ENCODE results near the gene ARFGAP3. TPM values are rescaled to one million over a fixed set of nuclear protein-coding genes. Genes with fewer than 3 reads are reported as not detected.
"Not testable (repeated sequence)": the region's sequence is repeated elsewhere in the genome, so short reads cannot be mapped to it uniquely, and the experiment has no call there.

ARFGAP3 gene
- total RNA-seq, 2 donors from 2014 or later: 20.5 to 36.9 TPM

GRCh38 chr22:42758931-42759629 lies 98.0 kb downstream of the ARFGAP3 start:
- H3K9me3 Mint-ChIP-seq: no peaks in the 10 kb centered on the region
- no peaks in the 10 kb centered on the region for H3K36me3 Mint-ChIP-seq (ENCODE audit: low read depth)
- Histone ChIP-seq H3K27ac (ENCODE audit: low read depth, low read length) (no peak overlapping the region), H3K4me1 (ENCODE audit: control insufficient read depth, insufficient read depth, low read length) (no peaks in the 10 kb centered on the region), H3K9me3 (ENCODE audit: control insufficient read depth, low read length) (no peaks in the 10 kb centered on the region), H3K36me3 (ENCODE audit: control insufficient read depth, insufficient read depth, low read length) (no peaks in the 10 kb centered on the region), H3K4me3 (ENCODE audit: low read length) (no peak overlapping the region), H3K27me3 (ENCODE audit: control insufficient read depth, insufficient read depth, low read length, poor library complexity, severe bottlenecking) (no peaks in the 10 kb centered on the region), H3K9ac (ENCODE audit: extremely low read depth, low read length, poor library complexity, severe bottlenecking) (no peak overlapping the region)
- H3K4me3 Mint-ChIP-seq: no peak overlapping the region
- peaks cover 5% of the 10 kb centered on the region for H3K4me1 Mint-ChIP-seq
- H3K27ac Mint-ChIP-seq: no peak overlapping the region
- 86 to 89% methylated on average over 8 to 21 of the region's 23 CpGs for WGBS, 2 experiments (ENCODE audit: insufficient coverage in 1 of 2, insufficient read length in 1 of 2)
- no peaks in the 10 kb centered on the region for H3K27me3 Mint-ChIP-seq (ENCODE audit: insufficient read depth)
- DNase-seq: no peak
- TF ChIP-seq CTCF (conservative IDR thresholded peaks at IDR 0.05): no peak

DNA sequence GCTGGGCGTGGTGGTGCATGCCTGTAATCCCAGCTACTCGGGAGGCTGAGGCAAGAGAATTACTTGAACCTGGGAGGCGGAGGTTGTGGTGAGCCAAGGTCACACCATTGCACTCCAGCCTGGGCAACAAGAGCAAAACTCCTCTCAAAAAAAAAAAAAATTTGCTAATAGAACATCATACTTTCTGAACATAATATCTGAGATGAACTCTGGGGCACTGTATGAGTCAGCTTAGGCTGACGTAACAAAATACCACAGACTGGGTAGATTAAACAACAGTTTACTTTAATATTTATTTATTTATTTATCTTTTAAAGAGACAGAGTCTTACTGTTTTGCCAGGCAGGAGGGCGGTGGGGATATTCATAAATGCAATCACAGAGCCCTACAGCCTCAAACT lies 101.5 kb downstream of the ARFGAP3 start:
- H3K27ac ChIP-seq (ENCODE audit: low read depth, low read length); H3K9me3 Mint-ChIP-seq; H3K4me3 Mint-ChIP-seq; H3K27me3 Mint-ChIP-seq (ENCODE audit: insufficient read depth); H3K9ac ChIP-seq (ENCODE audit: extremely low read depth, low read length, poor library complexity, severe bottlenecking); H3K27ac Mint-ChIP-seq; H3K4me3 ChIP-seq (ENCODE audit: low read length); H3K36me3 ChIP-seq (ENCODE audit: control insufficient read depth, insufficient read depth, low read length); H3K4me1 Mint-ChIP-seq; H3K9me3 ChIP-seq (ENCODE audit: control insufficient read depth, low read length); H3K36me3 Mint-ChIP-seq (ENCODE audit: low read depth); H3K27me3 ChIP-seq (ENCODE audit: control insufficient read depth, insufficient read depth, low read length, poor library complexity, severe bottlenecking); DNase-seq; H3K4me1 ChIP-seq (ENCODE audit: control insufficient read depth, insufficient read depth, low read length): not testable (repeated sequence)
- 98 to 100% methylated on average over 1 to 4 of the region's 5 CpGs for WGBS, 2 experiments (ENCODE audit: insufficient coverage in 1 of 2, insufficient read length in 1 of 2)

DNA sequence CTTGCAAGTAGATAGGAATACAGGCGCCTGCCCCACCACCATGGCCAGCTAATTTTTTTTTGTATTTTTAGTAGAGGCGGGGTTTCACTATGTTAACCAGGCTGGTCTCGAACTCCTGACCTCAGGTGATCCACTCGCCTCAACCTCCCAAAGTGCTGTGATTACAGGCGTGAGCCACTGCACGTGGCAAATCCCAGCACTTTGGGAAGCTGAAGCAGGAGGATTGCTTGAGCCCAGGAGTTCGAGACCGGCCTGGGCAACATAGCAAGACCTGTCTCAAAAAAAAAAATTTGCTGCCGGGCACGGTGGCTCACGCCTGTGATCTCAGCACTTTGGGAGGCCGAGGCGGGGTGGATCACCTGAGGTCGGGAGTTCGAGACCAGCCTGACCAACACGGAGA lies 102.0 kb downstream of the ARFGAP3 start:
- H3K4me3 ChIP-seq (ENCODE audit: low read length); H3K4me3 Mint-ChIP-seq; H3K9me3 Mint-ChIP-seq; H3K4me1 ChIP-seq (ENCODE audit: control insufficient read depth, insufficient read depth, low read length); H3K4me1 Mint-ChIP-seq; H3K27ac Mint-ChIP-seq; DNase-seq; H3K36me3 Mint-ChIP-seq (ENCODE audit: low read depth); H3K9me3 ChIP-seq (ENCODE audit: control insufficient read depth, low read length); H3K27me3 ChIP-seq (ENCODE audit: control insufficient read depth, insufficient read depth, low read length, poor library complexity, severe bottlenecking); H3K36me3 ChIP-seq (ENCODE audit: control insufficient read depth, insufficient read depth, low read length); H3K9ac ChIP-seq (ENCODE audit: extremely low read depth, low read length, poor library complexity, severe bottlenecking); H3K27ac ChIP-seq (ENCODE audit: low read depth, low read length); H3K27me3 Mint-ChIP-seq (ENCODE audit: insufficient read depth): not testable (repeated sequence)
- WGBS, 2 experiments (ENCODE audit: insufficient coverage in 1 of 2, insufficient read length in 1 of 2): 95 to 100% methylated on average over 6 to 13 of the region's 16 CpGs

GRCh38 chr22:42754658-42755057 lies 102.4 kb downstream of the ARFGAP3 start:
- Mint-ChIP-seq H3K36me3 (ENCODE audit: low read depth) (no peaks in the 10 kb centered on the region), H3K27ac (no peak overlapping the region), H3K4me3 (no peak overlapping the region), H3K9me3 (peaks cover 11% of the 10 kb centered on the region), H3K27me3 (ENCODE audit: insufficient read depth) (no peaks in the 10 kb centered on the region), H3K4me1 (peaks cover 5% of the 10 kb centered on the region)
- Histone ChIP-seq H3K9ac (ENCODE audit: extremely low read depth, low read length, poor library complexity, severe bottlenecking) (no peak overlapping the region), H3K4me1 (ENCODE audit: control insufficient read depth, insufficient read depth, low read length) (no peaks in the 10 kb centered on the region), H3K27ac (ENCODE audit: low read depth, low read length) (no peak overlapping the region), H3K36me3 (ENCODE audit: control insufficient read depth, insufficient read depth, low read length) (no peaks in the 10 kb centered on the region), H3K9me3 (ENCODE audit: control insufficient read depth, low read length) (no peaks in the 10 kb centered on the region), H3K27me3 (ENCODE audit: control insufficient read depth, insufficient read depth, low read length, poor library complexity, severe bottlenecking) (no peaks in the 10 kb centered on the region), H3K4me3 (ENCODE audit: low read length) (no peak overlapping the region)
- no peak for TF ChIP-seq CTCF (conservative IDR thresholded peaks at IDR 0.05)
- DNase-seq: no peak
- WGBS, 2 experiments (ENCODE audit: insufficient coverage in 1 of 2, insufficient read length in 1 of 2): 94 to 98% methylated on average over 5 to 6 of the region's 6 CpGs

All from endodermal cell (in vitro differentiated cells).